GM12878 (cell line): ENCODE results near the gene STRA8. TPM values are rescaled to one million over a fixed set of nuclear protein-coding genes. Genes with fewer than 3 reads are reported as not detected.

Experiments used
- ATAC-seq: fragments of 200-7000 bp; cut with Tn5 transposase; 3 replicates; pipeline ENCODE4 v1.9.1; 2020; ENCODE audit warnings: mild to moderate bottlenecking, moderate library complexity
- BruUV-seq: library from RNA; stranded (reverse); fragments of 400-500 nt; replicated peaks from 2 replicates; lab custom pipeline; 2021; lab: Mats Ljungman, UMichigan
- CTCF ChIA-PET: fragments of 300-600 bp; sonication (Branson Sonifier 250); formaldehyde crosslinking; extraction: SDS; loops from one replicate; lab custom pipeline; 2021; ENCODE audit warnings: inconsistent platforms; lab: Yijun Ruan, JAX
- POLR2A ChIA-PET: fragments of 350-600 bp; formaldehyde crosslinking; extraction: SDS; loops from one replicate; lab custom pipeline; 2021; ENCODE audit warnings: inconsistent platforms; lab: Charles Lee
- RAD21 ChIA-PET: fragments of 300-600 bp; sonication (Branson Sonifier 250); formaldehyde crosslinking; loops from one replicate; lab custom pipeline; 2023; ENCODE audit warnings: antibody characterized with exemption; ENCODE audit not compliant: unreplicated experiment; lab: Charles Lee
- SMC1A ChIA-PET: fragments of 300-600 bp; sonication (Branson Sonifier 250); formaldehyde crosslinking; loops from one replicate; lab custom pipeline; 2023; ENCODE audit not compliant: unreplicated experiment, uncharacterized antibody; lab: Charles Lee
- DNase-seq: peaks from one replicate; pipeline ENCODE4 v3.0.0-alpha.2; 2011; ENCODE audit warnings: low read depth, low spot score
- FAIRE-seq: peaks from 3 replicates; lab custom pipeline; 2011; peaks lifted over from hg19 to GRCh38; lab: Jason Lieb, UNC
- H2AFZ ChIP-seq: 2 replicates; pipeline ENCODE4 v1.6.0; 2011; ENCODE audit warnings: low read depth, low read length, control low read depth; ENCODE audit not compliant: control insufficient read depth
- H3K27ac ChIP-seq: 2 replicates; pipeline ENCODE4 v1.5.1; 2011; ENCODE audit warnings: control low read depth; ENCODE audit not compliant: control insufficient read depth, insufficient read depth
- H3K27me3 ChIP-seq, 2 experiments: replicated peaks in 1 of 2; 2 replicates each; pipeline versions ENCODE4 v1.6.0 to v1.6.1; 2011; ENCODE audit warnings: low read length in 1 of 2; ENCODE audit not compliant: control insufficient read depth in 2 of 2, insufficient read depth in 2 of 2
- H3K36me3 ChIP-seq, 2 experiments: 2 replicates each; pipeline ENCODE4 v1.5.1; 2011; ENCODE audit warnings: low read length in 1 of 2; ENCODE audit not compliant: control insufficient read depth in 2 of 2, insufficient read depth in 2 of 2
- H3K4me1 ChIP-seq: 2 replicates; pipeline ENCODE4 v1.6.1; 2011; ENCODE audit warnings: mild to moderate bottlenecking, low read length, moderate library complexity, mixed read lengths; ENCODE audit not compliant: control insufficient read depth, insufficient read depth
- H3K4me2 ChIP-seq: 2 replicates; pipeline ENCODE4 v1.6.0; 2011; ENCODE audit warnings: control low read depth; ENCODE audit not compliant: control insufficient read depth, insufficient read depth
- H3K4me3 ChIP-seq: fragments of 200-600 bp; sonication (generic); 2 replicates; pipeline ENCODE4 v1.5.1; 2016
- H3K79me2 ChIP-seq: 2 replicates; pipeline ENCODE4 v1.6.0; 2011; ENCODE audit warnings: low read length; ENCODE audit not compliant: control insufficient read depth, insufficient read depth
- H3K9ac ChIP-seq: 2 replicates; pipeline ENCODE4 v1.8.0; 2011; ENCODE audit warnings: low read length, control low read depth, mixed read lengths; ENCODE audit not compliant: control insufficient read depth, insufficient read depth
- H3K9me3 ChIP-seq: replicated peaks from 3 replicates; pipeline ENCODE4 v1.5.1; 2011; ENCODE audit warnings: mild to moderate bottlenecking, low read length; ENCODE audit not compliant: control insufficient read depth, insufficient read depth
- H4K20me1 ChIP-seq: 2 replicates; pipeline ENCODE4 v1.6.0; 2011; ENCODE audit not compliant: control insufficient read depth, insufficient read depth
- CHD1 ChIP-seq: IDR thresholded peaks from 2 replicates; pipeline ENCODE4 v1.6.1; 2012; ENCODE audit warnings: low read depth, low read length, improper control_type of control experiment
- EGR1 ChIP-seq, 2 experiments: IDR thresholded peaks; 1 replicate in 1 of 2; 2 replicates in 1 of 2; pipeline ENCODE4 v1.6.1; 2011 to 2012; ENCODE audit warnings: low read depth in 2 of 2, low read length in 2 of 2, borderline replicate concordance in 1 of 2, mild to moderate bottlenecking in 1 of 2, moderate library complexity in 1 of 2
- GABPA ChIP-seq: IDR thresholded peaks from 2 replicates; pipeline ENCODE4 v1.6.1; 2014; ENCODE audit warnings: antibody characterized with exemption, low read depth, mild to moderate bottlenecking, inconsistent platforms
- GATAD2B ChIP-seq: fragments of 450-650 bp; conservative IDR thresholded peaks from 2 replicates; pipeline ENCODE4 v1.6.1; 2017; ENCODE audit warnings: low read depth, mild to moderate bottlenecking, moderate library complexity
- NFXL1 ChIP-seq: fragments of 450-650 bp; IDR thresholded peaks from 2 replicates; pipeline ENCODE4 v1.6.1; 2017; ENCODE audit warnings: antibody characterized with exemption, mild to moderate bottlenecking, borderline replicate concordance
- POU2F2 ChIP-seq: IDR thresholded peaks from 3 replicates; pipeline ENCODE4 v1.6.1; 2011; ENCODE audit warnings: low read depth, mild to moderate bottlenecking, low read length, borderline replicate concordance
- SMAD1 ChIP-seq: fragments of 450-650 bp; IDR thresholded peaks from 2 replicates; pipeline ENCODE4 v1.6.1; 2018; ENCODE audit warnings: mild to moderate bottlenecking, low read depth; ENCODE audit not compliant: partially characterized antibody
- SRF ChIP-seq, 2 experiments: IDR thresholded peaks; 2 replicates each; pipeline ENCODE4 v1.6.1; 2011; ENCODE audit warnings: low read depth in 2 of 2, low read length in 2 of 2, mild to moderate bottlenecking in 1 of 2, moderate library complexity in 1 of 2
- YBX1 ChIP-seq: fragments of 450-650 bp; IDR thresholded peaks from 2 replicates; pipeline ENCODE4 v1.6.1; 2016; ENCODE audit warnings: antibody characterized with exemption
- ZSCAN29 ChIP-seq: fragments of 450-650 bp; IDR thresholded peaks from 2 replicates; pipeline ENCODE4 v1.6.1; 2017; ENCODE audit warnings: mild to moderate bottlenecking, moderate library complexity
- WGBS: methylation state at CpG from one replicate; pipeline ENCODE4 v1.1.6; 2016; ENCODE audit warnings: low lambda C conversion rate; ENCODE audit not compliant: insufficient replicate concordance, insufficient coverage; ENCODE audit errors: missing lambda C conversion rate; 5-methylcytosine and 5-hydroxymethylcytosine counted together
- in situ Hi-C: fragments of 300-500 bp; cut with MboI; formaldehyde crosslinking; loops from 9 replicates; pipeline ENCODE4 v1.14.3; 2018; ENCODE audit warnings: mixed read lengths
- intact Hi-C: fragments of 100-400 bp; cut with micrococcal nuclease; formaldehyde crosslinking; loops from one replicate; pipeline ENCODE4 v1.14.2; 2022; ENCODE audit not compliant: unreplicated experiment
- polyA plus RNA-seq, 11 experiments: library from polyadenylated mRNA; depleted of rRNA in 4 of 11; unstranded in 6 of 11; stranded (reverse) in 5 of 11; fragments of >200 nt; fragmentation: Nextera tagmentation in 4 of 11; fragmentation: Illumina TruSeq in 1 of 11; extraction: Ambion mirVana in 4 of 11; extraction: Trizol in 1 of 11; gene quantifications; 1 replicate in 1 of 11; 2 replicates in 10 of 11; pipeline versions ENCODE4 v1.2.1 to v1.2.3, GENCODE V29; 2011 to 2016; ENCODE audit warnings: inconsistent platforms in 2 of 11, missing spikeins in 2 of 11, low read depth in 1 of 11
- total RNA-seq, 4 experiments: library from RNA; depleted of rRNA in 3 of 4; stranded (reverse); fragments of >200 nt in 3 of 4; fragmentation: Illumina TruSeq in 1 of 4; extraction: Trizol in 1 of 4; gene quantifications; 2 replicates each; pipeline versions ENCODE4 v1.2.1 to v1.2.3, GENCODE V29; 2013 to 2021
- TF ChIP-seq, protein P1 (sequence below): IDR thresholded peaks from 2 replicates; pipeline ENCODE4 v1.6.1; 2012; ENCODE audit warnings: low read length, inconsistent platforms
- TF ChIP-seq, protein P2 (sequence below): fragments of 450-650 bp; IDR thresholded peaks from 2 replicates; pipeline ENCODE4 v1.6.1; 2017; ENCODE audit warnings: antibody characterized with exemption, mild to moderate bottlenecking, moderate library complexity

STRA8 gene
- total and polyA plus RNA-seq, 10 of the 15 experiments (the other 5 are each of a cell fraction or from before 2014, with no cell fraction given), result 0.15 TPM; not detected in 9

DNA sequence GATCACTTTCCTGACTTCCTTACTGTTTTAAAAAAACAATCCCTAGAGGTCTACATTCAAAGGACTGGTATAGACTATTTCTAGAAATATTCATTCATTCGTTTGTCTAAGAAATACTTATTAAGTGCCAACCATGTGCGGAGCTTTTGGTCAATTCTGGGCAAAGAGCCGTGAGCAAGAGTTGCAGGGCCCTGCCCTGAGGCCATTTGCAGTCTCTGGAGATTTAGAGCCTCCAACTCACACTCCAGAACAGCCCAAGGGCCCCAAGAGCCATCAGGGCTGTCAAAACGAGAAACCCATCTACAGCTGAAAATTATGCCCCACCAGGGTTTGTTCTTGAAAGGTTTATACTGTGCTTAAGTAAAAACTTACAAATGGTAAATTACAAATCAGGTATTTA is 38.5 kb upstream of the STRA8 start:
- peaks cover 27 to 49% of the 10 kb centered on the region in 2 experiments for H3K36me3 ChIP-seq
- no peaks in the 10 kb centered on the region for H3K27me3 ChIP-seq
- DNase-seq (no peak), ATAC-seq (no peak), FAIRE-seq (no peak)
- no peak for TF ChIP-seq EGR1 (IDR thresholded peaks at IDR 0.05; ENCODE audit: borderline replicate concordance in 1 of 2, low read depth in 2 of 2, low read length in 2 of 2)
- no peak for TF ChIP-seq GATAD2B
- no peak for TF ChIP-seq SRF (IDR thresholded peaks at IDR 0.05; ENCODE audit: low read depth in 2 of 2, low read length in 2 of 2)
- no peak for TF ChIP-seq GABPA
- TF ChIP-seq ZSCAN29, result no peak
- TF ChIP-seq, protein P1, sequence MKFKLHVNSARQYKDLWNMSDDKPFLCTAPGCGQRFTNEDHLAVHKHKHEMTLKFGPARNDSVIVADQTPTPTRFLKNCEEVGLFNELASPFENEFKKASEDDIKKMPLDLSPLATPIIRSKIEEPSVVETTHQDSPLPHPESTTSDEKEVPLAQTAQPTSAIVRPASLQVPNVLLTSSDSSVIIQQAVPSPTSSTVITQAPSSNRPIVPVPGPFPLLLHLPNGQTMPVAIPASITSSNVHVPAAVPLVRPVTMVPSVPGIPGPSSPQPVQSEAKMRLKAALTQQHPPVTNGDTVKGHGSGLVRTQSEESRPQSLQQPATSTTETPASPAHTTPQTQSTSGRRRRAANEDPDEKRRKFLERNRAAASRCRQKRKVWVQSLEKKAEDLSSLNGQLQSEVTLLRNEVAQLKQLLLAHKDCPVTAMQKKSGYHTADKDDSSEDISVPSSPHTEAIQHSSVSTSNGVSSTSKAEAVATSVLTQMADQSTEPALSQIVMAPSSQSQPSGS, result no peak
- TF ChIP-seq YBX1, result no peak
- no peak for TF ChIP-seq SMAD1
- TF ChIP-seq NFXL1, result no peak
- no peak for TF ChIP-seq CHD1
- TF ChIP-seq POU2F2, result no peak
- TF ChIP-seq, protein P2, sequence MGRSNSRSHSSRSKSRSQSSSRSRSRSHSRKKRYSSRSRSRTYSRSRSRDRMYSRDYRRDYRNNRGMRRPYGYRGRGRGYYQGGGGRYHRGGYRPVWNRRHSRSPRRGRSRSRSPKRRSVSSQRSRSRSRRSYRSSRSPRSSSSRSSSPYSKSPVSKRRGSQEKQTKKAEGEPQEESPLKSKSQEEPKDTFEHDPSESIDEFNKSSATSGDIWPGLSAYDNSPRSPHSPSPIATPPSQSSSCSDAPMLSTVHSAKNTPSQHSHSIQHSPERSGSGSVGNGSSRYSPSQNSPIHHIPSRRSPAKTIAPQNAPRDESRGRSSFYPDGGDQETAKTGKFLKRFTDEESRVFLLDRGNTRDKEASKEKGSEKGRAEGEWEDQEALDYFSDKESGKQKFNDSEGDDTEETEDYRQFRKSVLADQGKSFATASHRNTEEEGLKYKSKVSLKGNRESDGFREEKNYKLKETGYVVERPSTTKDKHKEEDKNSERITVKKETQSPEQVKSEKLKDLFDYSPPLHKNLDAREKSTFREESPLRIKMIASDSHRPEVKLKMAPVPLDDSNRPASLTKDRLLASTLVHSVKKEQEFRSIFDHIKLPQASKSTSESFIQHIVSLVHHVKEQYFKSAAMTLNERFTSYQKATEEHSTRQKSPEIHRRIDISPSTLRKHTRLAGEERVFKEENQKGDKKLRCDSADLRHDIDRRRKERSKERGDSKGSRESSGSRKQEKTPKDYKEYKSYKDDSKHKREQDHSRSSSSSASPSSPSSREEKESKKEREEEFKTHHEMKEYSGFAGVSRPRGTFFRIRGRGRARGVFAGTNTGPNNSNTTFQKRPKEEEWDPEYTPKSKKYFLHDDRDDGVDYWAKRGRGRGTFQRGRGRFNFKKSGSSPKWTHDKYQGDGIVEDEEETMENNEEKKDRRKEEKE, result no peak
- in situ Hi-C loops (no loop called here), intact Hi-C loops (no loop called here)
- H3K79me2 ChIP-seq, result no peaks in the 10 kb centered on the region; the same call in none of the 2 replicates
- CTCF ChIA-PET, result interaction anchor here (1.1 kb wide), 1 partner anchor 10 kb away, joined by 6 read pairs; no protein-coding TSS in a partner anchor
- no peaks in the 10 kb centered on the region for H4K20me1 ChIP-seq
- H3K9ac ChIP-seq, result no peak overlapping the region
- peaks cover 2% of the 10 kb centered on the region; the same call in 1 of the 2 replicates for H3K4me1 ChIP-seq
- no peak overlapping the region for H3K4me3 ChIP-seq
- no TSS peak for BruUV-seq
- 70% methylated on average over 4 of the region's 4 CpGs for WGBS
- H3K27ac ChIP-seq, result no peak overlapping the region
- H3K4me2 ChIP-seq, result no peak overlapping the region
- H2AFZ ChIP-seq, result no peak overlapping the region
- POLR2A ChIA-PET, result interaction anchor here (0.5 to 2.6 kb wide), 6 partner anchors 9 to 273 kb away, joined by 3 to 12 read pairs (median 4); no protein-coding TSS in a partner anchor
- RAD21 ChIA-PET, result no interaction called here
- SMC1A ChIA-PET, result interaction anchor here (1.1 to 1.2 kb wide), 3 partner anchors 11 to 22 kb away, joined by 3 to 5 read pairs (median 3); no protein-coding TSS in a partner anchor
- no peaks in the 10 kb centered on the region for H3K9me3 ChIP-seq
